Lower leg skin (tissue), 3 donors: Measurements from ENCODE around the gene DAAM2.

Experiments used
- CTCF ChIP-seq, 3 donors: fragments of 450-650 bp; IDR thresholded peaks; one replicate each; pipeline ENCODE4 v1.5.1; 2016; ENCODE audit warnings: antibody characterized with exemption in 3 of 3, mild to moderate bottlenecking in 3 of 3, moderate library complexity in 2 of 3
- POLR2A ChIP-seq, 2 donors: fragments of 450-650 bp; IDR thresholded peaks; one replicate each; pipeline ENCODE4 v1.6.1; 2016 to 2017; ENCODE audit warnings: antibody characterized with exemption in 2 of 2, mild to moderate bottlenecking in 1 of 2, moderate library complexity in 1 of 2

GRCh38 chr6:39804466-39805065 is 12.4 kb downstream of the DAAM2 start:
- TF ChIP-seq CTCF (IDR thresholded peaks at IDR 0.05) (no peak), POLR2A (IDR thresholded peaks at IDR 0.05) (no peak)
